Measurements from ENCODE around the gene TMEM190.

Gene TMEM190

DNA sequence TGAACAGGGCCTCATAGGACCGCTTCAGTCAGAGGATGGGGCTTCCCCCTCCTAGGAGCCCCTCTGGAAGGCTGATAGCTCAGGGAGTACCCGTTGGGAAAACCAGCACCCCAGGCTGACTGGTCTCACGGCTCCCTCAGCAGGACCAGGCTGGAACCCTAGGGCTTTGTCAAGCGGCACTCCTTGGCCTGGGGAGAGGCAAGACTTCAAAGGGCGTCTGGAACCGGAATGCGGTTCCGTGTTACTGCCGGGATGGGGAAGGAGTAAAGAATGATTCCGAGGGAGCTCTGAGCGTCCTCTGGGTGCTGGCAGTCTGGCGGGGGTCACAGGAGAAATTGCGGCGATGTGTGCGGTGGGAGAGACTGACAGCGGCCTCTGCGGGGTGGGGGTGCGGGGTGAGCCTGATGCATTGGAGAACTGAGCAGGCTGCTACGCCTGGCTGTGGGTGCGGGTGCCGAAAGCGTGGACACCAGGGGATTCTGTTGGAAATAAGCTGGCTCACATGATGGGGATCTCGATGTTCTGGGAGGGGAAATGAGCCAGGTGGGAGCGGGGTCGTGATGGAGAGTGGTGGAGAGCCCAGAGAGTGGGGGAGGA, 24.0 kb upstream of the TMEM190 start:
- DNase-seq, result no peak

DNA sequence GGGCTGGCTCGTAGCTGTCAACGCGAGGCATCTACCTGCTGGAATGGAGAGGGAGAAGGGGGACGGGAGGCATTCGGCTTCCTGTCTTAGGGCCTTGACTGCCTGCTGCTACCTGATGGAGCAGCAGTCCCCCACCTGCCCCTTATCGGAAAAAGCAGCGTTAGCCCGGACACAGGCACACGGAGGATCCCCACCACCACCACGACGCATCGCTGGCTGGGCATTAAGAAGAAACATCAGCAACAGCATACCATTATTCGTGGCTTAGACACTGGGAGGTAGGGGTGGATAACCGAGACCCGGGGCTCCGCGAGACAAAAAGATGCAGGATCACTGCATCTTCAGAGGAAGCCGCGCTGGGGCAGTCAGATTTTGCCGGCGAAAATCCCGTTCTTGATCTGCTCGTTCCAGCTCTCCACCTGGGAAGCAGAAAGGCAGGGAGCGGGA, 23.2 kb upstream of the TMEM190 start:
- no peak for DNase-seq

DNA sequence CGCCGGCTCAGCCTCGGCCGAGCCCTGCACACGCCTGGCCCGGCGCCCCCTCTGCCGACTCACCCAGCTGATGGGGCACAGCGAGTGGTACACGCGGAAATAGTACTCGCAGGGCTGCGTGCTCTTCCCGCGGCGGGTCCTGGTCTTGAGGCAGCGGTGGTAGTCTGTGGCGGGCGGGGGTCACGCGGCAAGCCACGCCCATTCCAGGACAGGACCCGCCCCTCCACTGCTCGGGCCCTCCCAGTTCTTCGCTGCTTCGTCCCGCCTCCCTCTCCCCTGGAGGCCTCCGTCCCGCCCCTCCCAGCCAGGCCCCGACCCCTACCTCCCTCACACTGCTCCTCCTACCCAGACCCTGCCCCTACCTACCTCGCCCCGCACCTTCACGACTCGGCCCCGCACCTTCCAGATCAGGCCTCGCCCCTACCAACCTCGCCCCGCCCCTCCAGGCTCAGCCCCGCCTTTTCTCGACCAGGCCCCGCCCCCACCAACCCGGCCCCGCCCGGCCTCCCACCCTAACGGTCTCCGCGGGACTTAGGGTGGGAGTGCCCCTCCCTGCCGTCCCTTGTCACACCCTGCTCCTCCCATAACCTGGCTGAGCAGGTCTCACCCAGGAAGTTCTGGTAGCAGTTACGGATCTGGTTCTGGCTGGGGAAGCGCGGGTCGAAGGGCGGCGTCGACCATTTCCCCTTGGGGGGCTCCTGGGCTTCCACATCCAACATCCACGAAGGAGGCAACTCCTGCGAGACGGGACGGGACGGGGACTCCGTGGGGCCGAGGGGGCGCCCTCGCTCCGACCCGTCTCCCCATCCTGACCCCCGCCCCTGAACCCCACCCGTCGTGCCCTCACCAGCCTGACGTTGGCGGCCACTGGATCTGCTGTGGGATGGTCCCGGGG, 22.6 kb upstream of the TMEM190 start:
- no peak for DNase-seq

DNA sequence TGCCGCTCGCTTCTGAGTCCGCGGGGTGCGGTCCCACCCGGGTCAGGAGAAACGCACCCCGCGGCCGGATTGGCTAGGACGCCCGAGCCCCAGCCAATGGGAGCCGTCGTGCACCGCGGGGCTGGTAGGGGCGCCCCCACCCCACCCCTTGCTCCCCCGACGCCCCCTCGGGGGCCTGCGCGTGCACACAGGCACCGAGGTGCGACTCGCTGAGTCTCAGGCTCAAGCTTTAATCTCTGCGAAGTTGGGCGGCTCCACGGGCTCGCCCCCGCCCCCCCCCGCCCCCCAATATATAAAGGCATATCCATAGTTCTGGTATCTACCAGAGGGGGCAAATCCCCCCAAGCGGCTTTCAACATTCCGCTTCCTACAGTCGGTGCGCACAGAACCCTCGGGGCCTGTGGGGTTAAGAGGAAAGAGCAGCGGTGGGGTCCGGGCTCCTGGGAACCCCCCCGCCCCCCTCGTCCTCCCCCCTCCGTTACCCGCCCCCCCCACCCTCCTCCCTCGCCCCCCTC, 21.9 kb upstream of the TMEM190 start, which contains the start of gene COX6B2:
TSS of gene COX6B2 (minus strand) at position 22 of the 515 bp plus-strand sequence. CDS start 198 bp downstream, outside the sequence.
- no peak for DNase-seq

DNA sequence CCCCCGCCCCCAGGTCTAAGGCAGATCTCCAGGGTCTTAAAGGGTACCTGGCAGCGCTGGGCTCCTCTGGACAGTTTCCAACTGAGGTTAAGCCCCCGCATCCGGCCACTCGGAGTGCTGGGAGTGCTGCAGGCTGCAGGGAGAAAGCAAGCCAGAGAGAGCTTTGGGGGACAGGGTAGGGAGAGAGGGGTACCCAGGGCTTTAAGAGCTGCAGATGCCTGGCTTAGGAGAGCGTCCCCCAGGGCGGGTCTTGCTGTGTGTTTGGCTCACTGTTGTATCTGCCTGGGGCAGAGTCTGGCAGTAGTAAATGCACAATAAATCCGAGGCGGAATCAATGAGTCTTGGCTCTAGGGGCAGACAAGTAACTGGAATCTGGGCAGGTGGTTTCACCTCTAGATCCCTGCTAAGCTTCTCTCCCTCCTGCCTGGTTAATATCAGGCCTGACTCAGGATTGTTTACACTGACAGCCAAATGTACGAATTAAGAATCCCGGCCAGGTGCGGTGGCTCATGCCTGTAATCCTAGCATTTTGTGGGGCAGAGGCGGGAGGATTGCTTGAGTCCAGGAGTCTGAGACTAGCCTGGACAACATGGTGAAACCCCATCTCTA, 21.3 kb upstream of the TMEM190 start:
- DNase-seq, result no peak

DNA sequence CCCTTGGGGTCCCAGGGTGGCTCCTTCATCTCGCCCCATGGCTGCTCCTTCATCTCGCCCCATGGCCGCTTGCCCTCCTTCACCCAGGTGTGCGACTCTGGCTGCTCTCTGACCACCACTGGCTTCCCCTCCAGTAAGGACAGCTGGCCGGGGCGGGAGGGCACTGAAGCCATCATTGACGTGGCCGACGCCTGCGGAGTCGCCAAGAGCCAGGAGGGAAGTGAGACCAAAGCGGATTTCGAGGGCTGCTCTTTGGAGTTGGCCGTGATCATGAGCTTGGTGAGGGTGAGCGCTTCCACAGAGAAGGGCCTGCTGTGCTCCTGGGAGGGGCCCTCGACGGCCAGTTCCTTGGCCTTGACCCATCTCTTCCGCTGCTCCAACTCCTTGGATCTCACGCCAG, 18.1 kb upstream of the TMEM190 start:
- no peak for DNase-seq

DNA sequence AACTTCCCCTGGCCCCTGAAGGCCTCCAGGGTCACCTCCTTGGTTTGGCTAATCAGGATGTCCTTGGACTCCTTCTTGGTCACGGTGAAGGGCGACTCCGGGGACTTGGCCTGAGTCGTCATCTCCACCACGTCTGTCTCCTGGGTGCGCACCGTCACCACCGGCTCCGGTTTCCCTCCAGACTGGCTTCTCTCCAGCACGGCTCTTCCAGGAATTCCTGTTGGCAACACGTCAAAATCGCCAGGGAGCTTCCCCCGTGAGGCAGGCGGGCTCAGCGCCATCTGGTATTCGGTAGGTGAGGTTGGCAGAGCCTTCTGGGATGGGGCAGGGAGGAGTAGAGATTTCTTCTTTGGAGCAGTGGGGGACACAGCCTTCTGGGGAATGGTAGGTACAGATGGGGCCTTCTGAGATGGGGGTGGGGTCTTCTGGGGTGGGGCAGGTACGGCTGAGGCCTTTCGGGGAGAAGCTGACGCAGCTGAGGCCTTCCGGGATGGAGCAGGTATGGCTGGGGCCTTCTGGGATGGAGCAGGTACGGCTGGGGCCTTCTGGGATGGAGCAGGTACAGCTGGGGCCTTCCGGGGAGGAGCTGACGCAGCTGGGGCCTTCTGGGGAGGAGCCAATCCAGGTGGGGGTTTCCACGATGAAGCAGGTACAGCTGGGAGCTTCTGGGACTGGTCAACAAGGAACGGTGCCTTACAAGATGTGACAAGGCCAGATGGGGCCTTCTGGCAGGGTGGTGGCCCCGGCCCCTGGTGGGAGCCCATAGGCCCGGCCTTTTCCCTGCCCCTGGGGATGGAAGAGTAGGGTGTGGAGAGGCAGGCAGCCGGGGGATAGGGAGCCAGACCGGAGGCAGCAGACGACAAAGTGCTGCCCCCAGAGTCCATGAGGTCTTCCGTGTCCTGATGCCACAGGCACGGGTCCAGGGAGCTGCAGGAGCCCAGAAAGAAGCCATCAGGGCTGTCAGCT, 17.4 kb upstream of the TMEM190 start:
- DNase-seq, result no peak

DNA sequence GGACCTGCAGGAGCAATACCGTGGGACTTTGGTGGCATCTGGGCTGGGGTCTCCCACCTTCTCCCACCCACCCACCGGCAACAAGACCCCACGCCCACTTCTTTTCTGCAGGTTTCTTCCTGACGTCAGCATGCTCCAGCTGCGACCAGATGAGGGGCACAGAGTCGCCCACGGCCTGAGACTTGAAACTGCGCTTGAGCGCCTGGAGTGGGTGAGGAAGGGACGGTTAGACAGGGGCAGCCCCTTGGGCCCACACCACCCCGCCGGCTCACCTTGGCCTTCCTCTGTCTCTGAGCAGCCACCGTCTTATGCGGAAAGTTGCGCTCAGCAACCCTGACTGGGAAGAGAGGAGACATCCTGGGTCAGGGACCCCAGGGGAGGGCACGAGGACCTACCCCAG, 15.7 kb upstream of the TMEM190 start:
- no peak for DNase-seq

DNA sequence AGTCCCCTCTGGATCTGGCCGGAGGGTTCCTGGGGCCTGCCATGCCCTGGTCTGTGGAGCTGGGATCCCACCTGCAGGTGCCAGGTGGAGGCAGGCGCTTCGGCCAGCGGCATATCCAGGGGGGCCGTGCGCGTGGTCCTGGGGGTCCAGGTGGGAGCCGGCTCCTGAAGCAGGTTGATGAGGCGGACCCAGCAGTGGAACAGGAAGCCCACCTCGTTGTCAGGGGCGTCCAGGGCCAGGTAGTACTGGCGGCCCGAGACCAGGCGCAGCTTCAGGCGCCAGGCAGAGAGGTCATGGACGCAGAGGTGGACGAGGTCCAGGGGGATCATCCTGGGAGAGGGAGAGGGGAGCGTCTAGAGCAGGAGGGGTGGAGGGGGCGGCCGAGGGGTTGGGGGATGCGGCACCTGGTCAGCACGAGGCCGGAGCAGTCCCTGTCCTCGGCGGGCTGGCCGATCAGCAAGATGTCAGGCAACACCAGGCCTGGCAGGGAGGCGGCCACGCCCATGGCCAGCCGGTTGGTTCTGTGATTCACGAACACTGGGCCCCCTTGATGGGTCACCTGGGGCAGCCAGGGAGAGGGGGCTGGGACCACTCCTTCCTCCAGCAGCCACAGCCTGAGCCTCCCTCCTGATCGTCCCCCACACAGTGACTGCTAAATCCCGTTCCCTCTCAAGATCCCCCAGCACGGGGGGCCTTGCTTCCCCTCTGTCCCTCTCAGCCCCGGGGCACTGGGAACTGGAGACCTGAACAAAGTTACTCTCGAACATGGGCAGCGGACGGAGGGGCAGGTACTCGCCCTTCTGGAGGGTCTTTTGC, 14.2 kb upstream of the TMEM190 start:
- DNase-seq, result no peak

DNA sequence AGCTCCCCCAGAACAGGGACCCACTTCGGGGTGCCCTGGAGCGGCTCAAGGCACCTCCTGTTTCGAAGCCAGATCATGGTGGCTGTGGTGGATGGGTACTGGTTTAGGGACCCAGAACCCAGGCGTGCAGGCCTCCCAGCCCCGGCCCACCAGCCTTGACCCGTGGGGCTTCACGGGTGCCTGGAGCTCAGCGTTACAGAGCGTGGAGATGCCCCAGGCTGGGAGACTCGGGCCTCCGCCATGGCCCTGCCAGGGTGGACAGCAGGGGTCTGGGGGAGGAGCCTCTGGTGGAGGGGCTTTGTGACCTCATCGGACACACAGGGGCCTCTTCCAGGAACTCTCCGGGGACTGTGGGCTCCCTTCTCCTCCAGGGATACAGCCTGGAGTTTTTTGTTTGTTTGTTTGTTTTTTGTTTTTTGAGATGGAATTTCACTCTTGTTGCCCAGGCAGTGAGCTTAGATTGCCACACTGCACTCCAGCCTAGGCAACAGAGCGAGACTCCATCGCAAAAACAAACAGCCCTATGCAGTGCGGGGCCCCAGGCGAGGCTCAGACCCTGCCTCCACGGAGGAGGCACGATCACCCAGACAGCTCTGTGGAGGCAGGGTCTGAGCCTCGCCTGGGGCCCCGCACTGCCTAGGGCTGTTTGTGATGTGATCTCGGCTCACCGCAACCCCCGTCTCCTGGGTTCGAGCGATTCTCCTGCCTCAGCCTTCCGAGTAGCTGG, 13.5 kb upstream of the TMEM190 start, which contains the start of gene GARIN5B:
TSS of gene GARIN5B (minus strand) at position 271 of the 727 bp plus-strand sequence. CDS start at position 77, 194 bp downstream.
- DNase-seq, result no peak

DNA sequence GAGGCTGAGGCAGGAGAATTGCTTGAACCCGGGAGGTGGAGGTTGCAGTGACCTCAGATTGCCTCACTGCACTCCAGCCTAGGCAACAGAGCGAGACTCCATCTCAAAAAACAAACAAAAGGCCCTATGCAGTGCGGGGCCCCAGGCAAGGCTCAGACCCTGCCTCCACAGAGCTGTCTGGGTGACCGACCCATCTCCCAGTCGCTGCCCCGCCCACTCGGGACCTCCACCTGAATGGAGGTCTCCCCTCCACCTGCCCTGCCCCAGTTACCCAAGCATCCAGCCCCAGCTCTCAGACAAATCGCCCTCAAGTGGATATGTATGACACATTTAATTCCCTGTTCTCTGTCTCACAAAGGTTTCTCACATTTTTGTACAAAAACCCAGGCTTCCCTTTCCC, 11.4 kb upstream of the TMEM190 start:
- DNase-seq, result no peak

DNA sequence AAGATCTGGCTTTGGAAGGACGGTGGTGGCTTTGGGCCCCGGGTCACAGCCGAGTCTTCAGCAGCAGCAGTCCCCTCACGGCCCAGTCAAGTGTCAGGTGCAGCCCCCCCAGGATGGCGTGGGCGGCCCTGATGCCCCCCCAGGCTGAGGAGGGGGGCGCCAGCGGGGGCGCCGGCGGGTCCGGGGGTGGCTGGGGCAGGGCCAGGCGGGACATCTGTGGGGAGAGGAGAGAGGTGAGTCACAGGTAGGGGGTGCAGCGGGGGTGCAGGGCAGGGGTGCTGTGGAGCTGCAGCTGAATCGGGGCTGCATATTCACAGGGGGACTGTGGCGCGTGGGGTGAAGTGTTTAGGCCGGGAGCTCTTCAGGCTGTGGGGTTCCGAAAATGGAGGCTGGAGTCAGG, 10.7 kb upstream of the TMEM190 start:
- no peak for DNase-seq

DNA sequence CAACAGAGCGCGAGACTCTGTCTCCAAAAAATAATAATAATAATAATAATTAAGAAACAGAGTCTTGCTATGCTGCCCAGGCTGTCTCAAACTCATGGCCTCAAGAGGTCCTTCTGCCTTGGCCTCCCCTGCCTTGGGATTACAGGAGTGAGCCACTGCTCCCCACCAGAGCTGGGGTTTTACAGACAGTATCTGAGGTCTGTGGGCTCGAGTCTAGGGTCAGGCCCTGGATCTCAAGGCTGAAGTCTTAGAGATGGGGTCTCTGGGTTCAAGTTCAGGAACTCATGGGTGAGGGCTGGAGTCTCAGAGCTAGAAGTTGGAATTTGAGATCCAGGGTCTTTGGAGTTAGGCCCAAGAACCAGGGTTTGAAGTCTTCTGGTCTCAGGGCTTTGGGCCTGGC, 9.8 kb upstream of the TMEM190 start:
- no peak for DNase-seq

DNA sequence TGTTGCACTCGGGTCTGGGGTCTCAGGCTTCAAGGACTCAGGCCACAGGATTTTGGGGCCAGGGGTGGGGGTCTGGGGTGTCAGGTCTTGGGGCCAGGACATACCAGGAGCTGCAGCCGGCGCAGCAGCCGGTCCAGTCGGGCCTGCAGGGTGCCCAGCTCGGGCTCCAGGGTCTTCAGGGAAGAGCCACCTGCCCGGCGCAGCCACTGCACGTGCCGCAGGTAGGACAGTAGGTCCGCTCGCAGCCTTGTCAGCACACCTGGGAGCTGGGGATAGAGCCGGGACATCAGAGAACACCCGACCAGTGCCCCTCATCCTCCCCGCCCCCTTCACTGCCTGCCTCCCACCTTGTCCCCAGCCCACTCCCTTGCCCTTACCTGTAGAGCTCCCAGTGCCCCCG, 8.5 kb upstream of the TMEM190 start:
- DNase-seq, result no peak

DNA sequence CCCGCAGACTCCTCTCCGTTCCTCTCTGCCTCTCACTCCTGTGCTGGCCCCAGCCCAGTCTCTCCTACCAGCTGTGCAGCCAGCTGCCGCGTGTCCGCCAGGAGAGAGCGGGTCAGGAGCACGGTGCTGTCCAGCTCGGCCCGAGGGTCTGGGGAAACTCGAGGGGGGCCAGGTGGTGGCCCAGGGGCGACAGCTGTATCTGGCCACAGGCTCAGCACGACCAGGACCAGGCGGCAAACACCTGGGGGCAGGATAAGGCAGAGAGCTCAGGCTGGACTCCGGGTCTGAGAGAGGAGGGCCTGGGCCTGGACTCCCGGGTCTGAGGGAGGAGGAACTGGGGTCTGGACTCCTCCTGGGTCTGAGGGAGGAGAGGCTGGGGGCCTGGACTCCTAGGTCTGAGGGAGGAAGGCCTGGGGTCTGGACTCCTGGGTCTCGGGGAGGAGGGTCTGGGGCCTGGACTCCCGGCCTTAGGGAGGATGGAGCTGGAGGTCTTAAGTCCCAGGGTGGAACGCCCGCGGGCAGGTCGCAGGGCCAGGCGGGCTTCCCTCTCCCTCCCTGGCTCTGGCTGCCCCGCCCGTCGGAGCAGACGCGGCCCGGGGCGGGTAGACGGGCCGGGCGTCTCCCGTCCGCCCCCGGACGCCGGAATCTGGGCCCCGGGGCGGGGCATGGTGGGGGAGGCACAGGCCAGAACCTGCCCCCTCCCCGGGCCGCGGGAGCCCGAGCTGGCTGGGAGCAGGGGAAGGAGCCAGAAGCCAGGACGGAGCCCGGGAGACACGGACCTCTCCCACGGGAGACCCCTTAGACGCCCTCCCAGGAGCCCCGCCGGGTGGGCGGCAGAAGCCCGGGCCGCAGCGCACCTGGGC, 7.7 kb upstream of the TMEM190 start:
- DNase-seq, result no peak

DNA sequence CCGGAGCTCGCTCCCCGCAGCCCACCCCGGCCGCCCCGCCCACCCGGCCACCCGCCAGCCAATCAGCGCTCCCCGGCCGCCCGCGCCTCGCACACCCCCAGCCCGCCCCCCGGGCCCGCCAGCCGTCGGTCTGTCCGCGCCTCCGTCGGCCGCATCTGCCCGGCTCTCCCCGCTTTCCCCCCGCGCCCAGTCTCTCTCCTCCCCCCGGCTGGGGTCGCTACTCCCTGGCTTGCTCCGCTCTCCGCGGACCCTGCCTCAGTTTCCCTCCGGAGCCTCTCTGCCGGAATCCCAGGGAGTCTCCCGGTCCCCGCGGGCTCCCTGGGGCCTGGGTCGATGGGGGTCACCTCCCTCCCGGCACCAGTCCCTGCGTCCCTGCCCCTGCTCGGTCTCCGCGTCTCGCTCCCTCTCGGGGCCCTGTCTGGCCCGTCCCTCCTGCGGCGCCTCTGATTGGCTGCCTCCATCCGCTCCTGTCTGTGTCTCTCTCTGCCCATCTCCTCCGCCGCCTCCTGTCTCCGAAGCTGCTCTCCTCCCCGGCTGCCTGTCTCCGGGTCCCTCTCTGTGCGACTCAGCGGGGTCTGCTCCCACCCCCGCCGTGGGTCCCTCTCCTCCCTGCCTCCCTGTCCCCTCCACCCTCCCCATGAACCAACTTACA, 6.8 kb upstream of the TMEM190 start:
- DNase-seq, result no peak

DNA sequence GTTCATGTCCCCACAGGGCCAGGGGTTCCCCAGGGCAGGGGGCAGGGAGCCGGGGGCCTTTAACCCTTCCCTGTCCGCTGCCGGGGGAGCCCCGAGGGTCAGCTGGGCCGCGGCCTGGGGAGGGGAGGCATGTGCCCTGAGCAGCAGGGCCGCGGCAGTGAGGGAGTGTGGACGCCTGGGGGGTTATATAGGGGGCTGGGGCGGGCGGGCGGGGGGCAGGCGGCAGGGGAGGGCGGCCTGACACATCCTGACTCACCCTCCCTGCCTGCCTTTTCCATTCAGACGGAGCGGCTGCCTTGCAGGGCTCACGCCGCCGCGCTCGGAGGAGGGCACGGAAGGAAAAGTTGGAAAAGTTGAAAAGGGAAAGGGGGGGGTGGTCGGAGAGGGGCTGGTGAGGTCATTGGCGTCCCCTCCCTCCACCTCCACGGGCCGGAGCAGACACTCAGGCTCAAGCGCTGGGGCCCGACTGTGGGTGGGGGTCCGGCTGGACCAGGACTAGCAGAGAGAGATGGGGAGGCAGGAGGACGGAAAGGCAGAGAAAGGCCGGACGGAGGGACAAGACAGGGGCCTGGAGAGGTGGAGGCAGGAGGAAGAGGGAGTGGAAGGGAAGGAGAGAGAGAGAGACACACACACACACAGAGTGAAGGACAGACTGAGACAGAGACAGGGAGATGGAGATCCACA, 6.2 kb upstream of the TMEM190 start, which contains the start of gene IL11:
TSS of gene IL11 (minus strand) at position 159 of the 684 bp plus-strand sequence. CDS start at position 6, 153 bp downstream.
- no peak for DNase-seq
